NCI-H2107 treated with DMSO at 0.1 percent for 48 hours (cell line): ENCODE data around the gene ZNF229.
"Not testable (repeated sequence)": the region's sequence is repeated elsewhere in the genome, so short reads cannot be mapped to it uniquely, and the experiment has no call there.

ENCODE experiments used
- DNase-seq: peaks from one replicate; lab custom pipeline; 2025; ENCODE audit not compliant: unreplicated experiment; lab: John Stamatoyannopoulos, UW

ZNF229 gene

GRCh38 chr19:44447916-44448674, at the start of gene ZNF229:
Gene ZNF229 (minus strand): TSS chr19:44448472. CDS start chr19:44442847, 5,625 bp downstream.
- DNase-seq, result peak; percentile 76

GRCh38 chr19:44496711-44497110, 48.4 kb upstream of the ZNF229 start:
- no peak for DNase-seq

GRCh38 chr19:44476559-44477408, 28.5 kb upstream of the ZNF229 start:
- DNase-seq, result no peak

GRCh38 chr19:44468730-44469129, 20.5 kb upstream of the ZNF229 start:
- DNase-seq, result not testable (repeated sequence)

- DNase-seq, result not testable (repeated sequence)
These were observed 14.5 kb upstream of the ZNF229 start for GRCh38 chr19:44462600-44463286.

- DNase-seq, result not testable (repeated sequence)
These were observed 7.7 kb upstream of the ZNF229 start for GRCh38 chr19:44456016-44456415.

GRCh38 chr19:44455100-44455499, 6.8 kb upstream of the ZNF229 start:
- DNase-seq, result no peak

- no peak for DNase-seq
These were observed 4.1 kb upstream of the ZNF229 start for GRCh38 chr19:44452367-44452766.

- no peak for DNase-seq
These were observed 3.4 kb upstream of the ZNF229 start for GRCh38 chr19:44451687-44452086.

- DNase-seq, result no peak
These were observed 9.8 kb downstream of the ZNF229 start for GRCh38 chr19:44438441-44438840.

- no peak for DNase-seq
These were observed 12.8 kb downstream of the ZNF229 start for GRCh38 chr19:44435441-44435840.

- no peak for DNase-seq
These were observed 17.3 kb downstream of the ZNF229 start for GRCh38 chr19:44430956-44431355.

- DNase-seq, result not testable (repeated sequence)
These were observed 32.7 kb downstream of the ZNF229 start for GRCh38 chr19:44415553-44415952.

GRCh38 chr19:44401139-44402115, 46.8 kb downstream of the ZNF229 start, which contains the start of gene ZNF285:
Gene ZNF285 (minus strand): TSS chr19:44401608. CDS start chr19:44397213, 4,395 bp downstream.
- no peak for DNase-seq

- not testable (repeated sequence) for DNase-seq
These were observed 59.0 kb downstream of the ZNF229 start for GRCh38 chr19:44389268-44389667.
